ENCODE data around the gene DPH5.

The DPH5 gene

GRCh38 chr1:101017448-101017847, 8.1 kb downstream of the DPH5 start:
- TF ChIP-seq CTCF (IDR thresholded peaks at IDR 0.05; ENCODE audit: low read depth, low read length): no peak
- DNase-seq (ENCODE audit: extremely low read depth, low read depth): no peak

GRCh38 chr1:101013776-101014175, 11.8 kb downstream of the DPH5 start:
- DNase-seq (ENCODE audit: extremely low read depth, low read depth): no peak
- no peak for TF ChIP-seq CTCF (IDR thresholded peaks at IDR 0.05; ENCODE audit: low read depth, low read length)

- TF ChIP-seq CTCF (IDR thresholded peaks at IDR 0.05; ENCODE audit: low read depth, low read length): no peak
- no peak for DNase-seq (ENCODE audit: extremely low read depth, low read depth)
These were observed 17.3 kb downstream of the DPH5 start for GRCh38 chr1:101008229-101008834.

GRCh38 chr1:101006553-101006952, 19.0 kb downstream of the DPH5 start:
- TF ChIP-seq CTCF (IDR thresholded peaks at IDR 0.05; ENCODE audit: low read depth, low read length): no peak
- no peak for DNase-seq (ENCODE audit: extremely low read depth, low read depth)

GRCh38 chr1:101005871-101006270, 19.7 kb downstream of the DPH5 start:
- no peak for TF ChIP-seq CTCF (IDR thresholded peaks at IDR 0.05; ENCODE audit: low read depth, low read length)
- no peak for DNase-seq (ENCODE audit: extremely low read depth, low read depth)

- DNase-seq (ENCODE audit: extremely low read depth, low read depth): no peak
- TF ChIP-seq CTCF (IDR thresholded peaks at IDR 0.05; ENCODE audit: low read depth, low read length): no peak
These were observed 20.4 kb downstream of the DPH5 start for GRCh38 chr1:101005183-101005582.

GRCh38 chr1:101004670-101005069, 20.9 kb downstream of the DPH5 start:
- no peak for DNase-seq (ENCODE audit: extremely low read depth, low read depth)
- no peak for TF ChIP-seq CTCF (IDR thresholded peaks at IDR 0.05; ENCODE audit: low read depth, low read length)
